DOHH2 (cell line): Measurements from ENCODE around the gene PREX1.

Experiments
- H3F3A ChIP-seq: fragments of 200-600 bp; sonication (generic), shearing (Covaris generic); 2 replicates; pipeline ENCODE4 v1.6.0; 2016; ENCODE audit warnings: antibody characterized with exemption, mild to moderate bottlenecking; ENCODE audit not compliant: control insufficient read depth, insufficient read depth
- H3K27ac ChIP-seq: fragments of 200-600 bp; sonication (generic); 2 replicates; pipeline ENCODE4 v1.5.1; 2014; ENCODE audit warnings: low read depth, mild to moderate bottlenecking, low read length, moderate library complexity
- H3K27me3 ChIP-seq: fragments of 200-600 bp; sonication (generic); 2 replicates; pipeline ENCODE4 v1.6.1; 2014; ENCODE audit warnings: mild to moderate bottlenecking, low read length, mixed read lengths; ENCODE audit not compliant: control insufficient read depth
- H3K36me3 ChIP-seq: fragments of 200-600 bp; sonication (generic); 2 replicates; pipeline ENCODE4 v1.6.1; 2014; ENCODE audit warnings: mild to moderate bottlenecking, low read length, moderate library complexity, mixed read lengths; ENCODE audit not compliant: control insufficient read depth
- H3K4me1 ChIP-seq: fragments of 200-600 bp; sonication (generic); 2 replicates; pipeline ENCODE4 v1.6.1; 2014; ENCODE audit warnings: mild to moderate bottlenecking, low read length, mixed read lengths; ENCODE audit not compliant: control insufficient read depth
- H3K4me2 ChIP-seq: fragments of 200-600 bp; sonication (generic); 2 replicates; pipeline ENCODE4 v1.6.0; 2014; ENCODE audit warnings: mild to moderate bottlenecking, low read length, moderate library complexity
- H3K4me3 ChIP-seq: fragments of 200-600 bp; sonication (generic); 2 replicates; pipeline ENCODE4 v1.5.1; 2014; ENCODE audit warnings: mild to moderate bottlenecking, low read length, mixed read lengths
- H3K79me2 ChIP-seq: fragments of 200-600 bp; sonication (generic); 2 replicates; pipeline ENCODE4 v1.6.1; 2014; ENCODE audit warnings: mild to moderate bottlenecking, low read length, mixed read lengths; ENCODE audit not compliant: control insufficient read depth
- H3K9me2 ChIP-seq: fragments of 200-600 bp; sonication (generic); replicated peaks from 2 replicates; pipeline ENCODE4 v1.6.1; 2014; ENCODE audit warnings: mild to moderate bottlenecking, low read length, mixed read lengths; ENCODE audit not compliant: control insufficient read depth
- H3K9me3 ChIP-seq: fragments of 200-600 bp; sonication (generic); 2 replicates; pipeline ENCODE4 v1.6.1; 2014; ENCODE audit warnings: antibody characterized with exemption, low read length, mixed read lengths; ENCODE audit not compliant: control insufficient read depth, insufficient read depth
- H4K20me1 ChIP-seq: fragments of 200-600 bp; sonication (generic); 2 replicates; pipeline ENCODE4 v1.6.0; 2014; ENCODE audit warnings: low read depth, mild to moderate bottlenecking, antibody characterized with exemption, low read length, moderate library complexity; ENCODE audit not compliant: control insufficient read depth, insufficient read depth
- EZH2phosphoT487 ChIP-seq: fragments of 200-600 bp; sonication (generic); IDR thresholded peaks from 2 replicates; pipeline ENCODE4 v1.6.1; 2017; ENCODE audit warnings: borderline replicate concordance, mild to moderate bottlenecking, antibody characterized with exemption, low read length, moderate library complexity, mixed read lengths
- TF ChIP-seq, protein P1 (sequence below): fragments of 200-600 bp; sonication (generic); IDR thresholded peaks from one replicate; pipeline ENCODE4 v1.5.1; 2014; ENCODE audit warnings: antibody characterized with exemption, mild to moderate bottlenecking, low read depth, low read length; ENCODE audit not compliant: poor library complexity, severe bottlenecking

Gene PREX1

DNA sequence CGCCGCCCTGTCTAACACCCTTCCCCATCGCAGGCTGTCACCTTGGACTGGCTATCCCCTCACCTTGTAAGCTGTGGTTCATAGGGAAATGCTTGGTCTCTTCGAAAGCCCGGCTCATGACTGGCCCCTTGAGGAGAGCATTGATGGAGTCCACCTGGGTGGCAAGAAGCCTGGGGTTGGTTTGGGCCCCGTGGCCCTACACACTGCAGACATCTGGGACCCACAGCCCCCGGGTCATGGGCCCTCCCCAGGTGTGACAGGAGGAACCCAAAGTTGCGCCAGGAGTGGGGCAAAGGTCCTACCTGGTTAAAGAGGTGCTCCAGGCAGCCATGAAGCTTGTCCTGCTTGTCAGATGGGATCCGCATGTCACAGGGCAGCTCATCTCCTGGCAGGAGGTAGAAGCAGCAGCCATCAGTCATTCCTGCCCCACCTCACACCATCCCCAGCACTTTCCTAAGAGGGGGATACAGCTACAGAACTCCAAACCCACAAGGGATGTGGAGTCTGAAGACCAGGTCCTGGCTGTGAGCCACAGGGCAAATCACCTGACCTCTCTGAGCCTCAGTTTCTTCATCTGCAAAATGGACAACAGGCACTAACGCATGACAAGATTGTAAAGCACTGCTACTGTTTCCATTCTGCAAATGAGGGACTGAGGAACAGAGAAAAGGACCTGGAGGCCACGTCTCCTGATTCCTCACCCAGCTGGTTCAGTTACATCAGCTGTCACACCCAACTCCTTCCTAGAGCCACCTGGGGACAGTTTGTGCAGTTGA lies 185.5 kb downstream of the PREX1 start:
- Histone ChIP-seq H3K9me3 (no peaks in the 10 kb centered on the region), H4K20me1 (no peaks in the 10 kb centered on the region), H3K27me3 (no peaks in the 10 kb centered on the region), H3K4me3 (no peak overlapping the region), H3F3A (no peaks in the 10 kb centered on the region), H3K4me1 (no peaks in the 10 kb centered on the region), H3K79me2 (no peaks in the 10 kb centered on the region), H3K36me3 (no peaks in the 10 kb centered on the region), H3K4me2 (no peak overlapping the region), H3K27ac (no peak overlapping the region), H3K9me2 (no peaks in the 10 kb centered on the region)
- TF ChIP-seq, protein P1, sequence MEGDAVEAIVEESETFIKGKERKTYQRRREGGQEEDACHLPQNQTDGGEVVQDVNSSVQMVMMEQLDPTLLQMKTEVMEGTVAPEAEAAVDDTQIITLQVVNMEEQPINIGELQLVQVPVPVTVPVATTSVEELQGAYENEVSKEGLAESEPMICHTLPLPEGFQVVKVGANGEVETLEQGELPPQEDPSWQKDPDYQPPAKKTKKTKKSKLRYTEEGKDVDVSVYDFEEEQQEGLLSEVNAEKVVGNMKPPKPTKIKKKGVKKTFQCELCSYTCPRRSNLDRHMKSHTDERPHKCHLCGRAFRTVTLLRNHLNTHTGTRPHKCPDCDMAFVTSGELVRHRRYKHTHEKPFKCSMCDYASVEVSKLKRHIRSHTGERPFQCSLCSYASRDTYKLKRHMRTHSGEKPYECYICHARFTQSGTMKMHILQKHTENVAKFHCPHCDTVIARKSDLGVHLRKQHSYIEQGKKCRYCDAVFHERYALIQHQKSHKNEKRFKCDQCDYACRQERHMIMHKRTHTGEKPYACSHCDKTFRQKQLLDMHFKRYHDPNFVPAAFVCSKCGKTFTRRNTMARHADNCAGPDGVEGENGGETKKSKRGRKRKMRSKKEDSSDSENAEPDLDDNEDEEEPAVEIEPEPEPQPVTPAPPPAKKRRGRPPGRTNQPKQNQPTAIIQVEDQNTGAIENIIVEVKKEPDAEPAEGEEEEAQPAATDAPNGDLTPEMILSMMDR = no peak
- TF ChIP-seq EZH2phosphoT487 = no peak

DNA sequence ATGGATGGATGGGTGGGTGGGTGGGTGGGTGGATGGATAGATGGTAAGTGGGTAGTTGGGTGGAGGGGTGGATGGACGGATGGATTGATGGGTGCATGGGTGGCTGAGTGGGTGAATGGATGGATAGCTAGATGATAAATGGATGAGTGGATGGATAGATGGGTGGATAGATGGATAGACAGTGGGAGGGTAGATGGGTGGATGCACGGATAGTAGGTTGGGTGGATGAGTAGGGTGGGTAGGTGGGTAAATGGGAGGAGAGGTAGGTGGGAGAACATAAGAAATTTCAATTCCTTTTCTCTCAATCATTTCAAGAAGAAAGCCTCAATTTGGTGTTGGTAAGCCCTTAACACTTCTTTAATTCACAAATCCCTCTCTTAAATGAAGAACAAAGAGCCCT lies 186.9 kb downstream of the PREX1 start:
- Histone ChIP-seq H3K4me2 (no peak overlapping the region), H3K4me1 (no peaks in the 10 kb centered on the region), H3K4me3 (no peak overlapping the region), H3K79me2 (no peaks in the 10 kb centered on the region), H3K27ac (no peak overlapping the region), H3F3A (no peaks in the 10 kb centered on the region), H3K27me3 (no peaks in the 10 kb centered on the region), H4K20me1 (no peaks in the 10 kb centered on the region), H3K9me2 (no peaks in the 10 kb centered on the region), H3K36me3 (no peaks in the 10 kb centered on the region), H3K9me3 (no peaks in the 10 kb centered on the region)
- TF ChIP-seq, protein P1 = no peak
- TF ChIP-seq EZH2phosphoT487 = no peak

DNA sequence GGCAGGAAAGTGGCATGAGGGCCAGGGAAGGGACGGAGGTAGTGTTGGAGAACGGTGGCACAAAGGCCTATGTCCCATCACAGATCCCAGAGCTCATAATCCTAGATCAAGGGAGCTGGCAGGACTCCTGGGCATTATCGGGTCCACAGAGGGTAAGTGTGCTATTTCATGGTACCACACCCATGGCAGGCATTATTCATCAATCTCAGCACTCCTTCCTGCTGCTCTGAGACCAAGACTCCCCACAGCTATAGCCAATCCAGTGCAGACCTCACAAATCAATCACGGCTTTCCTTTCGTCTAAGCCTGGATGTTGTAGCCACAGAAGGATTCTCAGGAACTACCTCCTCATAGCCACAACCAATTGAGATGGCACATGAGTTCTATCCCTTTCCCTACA lies 187.9 kb downstream of the PREX1 start:
- Histone ChIP-seq H3K9me2 (no peaks in the 10 kb centered on the region), H3K9me3 (no peaks in the 10 kb centered on the region), H4K20me1 (no peaks in the 10 kb centered on the region), H3K4me2 (no peak overlapping the region), H3K4me1 (no peaks in the 10 kb centered on the region), H3K79me2 (no peaks in the 10 kb centered on the region), H3K4me3 (no peak overlapping the region), H3K27ac (no peak overlapping the region), H3K36me3 (no peaks in the 10 kb centered on the region), H3F3A (no peaks in the 10 kb centered on the region), H3K27me3 (no peaks in the 10 kb centered on the region)
- TF ChIP-seq, protein P1 = no peak
- no peak for TF ChIP-seq EZH2phosphoT487
